ENCODE results near the gene SLC9A3.

Gene SLC9A3

DNA sequence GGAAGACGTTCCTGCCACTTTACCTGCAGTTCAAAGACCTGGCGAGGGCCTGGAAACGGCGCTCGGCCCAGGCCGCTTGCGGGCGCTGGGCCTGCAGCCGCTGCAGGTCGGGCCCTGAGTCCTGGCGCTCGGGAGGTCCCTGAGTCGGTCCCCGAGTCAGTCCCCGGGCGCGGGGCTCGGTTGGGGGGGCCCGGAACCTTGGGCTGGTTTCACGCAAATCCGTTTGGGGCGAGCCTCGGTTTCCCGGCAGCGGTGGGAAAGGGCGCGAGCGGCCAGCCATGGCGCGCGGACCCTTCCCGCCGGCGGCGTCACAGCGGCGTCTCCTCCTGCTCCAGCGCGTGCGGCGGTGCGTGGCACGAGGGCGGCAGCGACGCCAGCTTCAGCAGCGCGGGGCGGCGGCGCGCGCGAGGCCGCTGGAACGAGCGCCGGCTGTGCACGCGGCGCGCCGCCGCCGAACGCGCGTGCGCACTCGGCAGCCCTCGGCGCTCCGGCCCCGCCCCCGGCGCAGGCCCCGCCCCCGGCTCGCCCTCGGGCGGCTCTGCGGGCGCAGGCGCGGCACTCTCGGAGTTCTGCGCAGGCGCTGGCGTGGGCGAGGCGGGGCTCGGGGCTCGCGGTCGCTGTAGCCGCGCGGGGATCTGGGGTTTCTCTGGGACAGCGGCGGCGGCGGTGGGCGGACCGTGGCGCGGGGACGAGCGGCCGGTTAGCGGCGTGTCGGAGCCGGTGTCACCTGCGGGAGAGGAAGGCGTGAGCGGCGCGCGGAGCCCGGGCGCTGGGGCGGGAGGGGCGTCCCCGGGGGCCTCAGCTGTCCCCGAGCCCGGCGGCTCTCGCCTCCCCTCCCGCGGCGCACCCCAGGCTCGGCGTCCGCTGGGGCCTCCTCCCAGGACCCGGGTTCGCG, 51.3 kb downstream of the SLC9A3 start:
- TF ChIP-seq GATA3 (IDR thresholded peaks at IDR 0.05; ENCODE audit: low read depth, low read length) = no peak
- no peak for TF ChIP-seq GATA2 (IDR thresholded peaks at IDR 0.05; ENCODE audit: low read depth, low read length)

DNA sequence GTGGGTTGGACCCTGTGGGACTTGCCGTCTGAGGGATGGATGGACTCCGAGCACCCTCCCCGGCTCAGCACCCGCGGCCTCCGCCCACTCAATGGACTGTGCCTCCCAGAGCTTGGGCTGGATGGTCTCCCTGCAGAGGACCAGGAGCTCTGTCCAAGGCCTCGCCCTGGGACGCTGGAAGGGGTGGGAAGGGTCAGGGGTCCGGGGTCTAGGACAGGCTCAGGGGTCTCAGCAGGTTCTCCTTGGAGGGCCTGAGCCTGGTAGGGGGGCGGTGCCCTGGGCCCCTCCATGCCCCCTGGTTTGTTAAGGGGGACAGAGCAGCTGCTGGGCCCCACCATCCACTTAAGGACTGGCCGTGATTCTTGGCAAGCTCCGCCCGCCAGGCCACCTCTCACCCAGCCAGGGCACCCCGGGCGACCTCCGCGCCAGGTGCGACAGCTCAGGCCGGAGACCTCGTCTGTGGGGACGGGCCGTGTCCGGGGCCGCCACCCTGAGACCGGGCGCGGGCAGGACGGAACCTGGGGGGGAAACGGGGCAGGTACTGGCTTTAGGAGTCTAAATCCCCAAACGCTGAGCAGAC, 52.1 kb downstream of the SLC9A3 start:
- TF ChIP-seq GATA2 (IDR thresholded peaks at IDR 0.05; ENCODE audit: low read depth, low read length) (no peak), GATA3 (IDR thresholded peaks at IDR 0.05; ENCODE audit: low read depth, low read length) (no peak)

DNA sequence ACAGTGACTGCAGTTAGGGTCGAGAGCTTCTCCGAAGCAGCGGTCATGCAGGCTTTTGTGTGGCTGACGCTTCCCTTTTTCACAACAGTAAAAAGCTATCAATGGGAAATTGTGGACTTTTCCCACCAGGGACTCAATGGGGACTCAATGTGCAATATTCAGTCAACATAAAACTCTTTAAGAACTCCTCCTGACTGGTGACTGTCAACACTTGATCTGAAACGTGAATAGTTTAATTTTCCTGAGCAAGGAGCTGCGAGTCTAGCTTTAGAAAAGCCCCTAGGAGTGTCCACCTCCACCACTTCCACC, 52.5 kb downstream of the SLC9A3 start:
- TF ChIP-seq GATA3 (IDR thresholded peaks at IDR 0.05; ENCODE audit: low read depth, low read length) = no peak
- no peak for TF ChIP-seq GATA2 (IDR thresholded peaks at IDR 0.05; ENCODE audit: low read depth, low read length)

DNA sequence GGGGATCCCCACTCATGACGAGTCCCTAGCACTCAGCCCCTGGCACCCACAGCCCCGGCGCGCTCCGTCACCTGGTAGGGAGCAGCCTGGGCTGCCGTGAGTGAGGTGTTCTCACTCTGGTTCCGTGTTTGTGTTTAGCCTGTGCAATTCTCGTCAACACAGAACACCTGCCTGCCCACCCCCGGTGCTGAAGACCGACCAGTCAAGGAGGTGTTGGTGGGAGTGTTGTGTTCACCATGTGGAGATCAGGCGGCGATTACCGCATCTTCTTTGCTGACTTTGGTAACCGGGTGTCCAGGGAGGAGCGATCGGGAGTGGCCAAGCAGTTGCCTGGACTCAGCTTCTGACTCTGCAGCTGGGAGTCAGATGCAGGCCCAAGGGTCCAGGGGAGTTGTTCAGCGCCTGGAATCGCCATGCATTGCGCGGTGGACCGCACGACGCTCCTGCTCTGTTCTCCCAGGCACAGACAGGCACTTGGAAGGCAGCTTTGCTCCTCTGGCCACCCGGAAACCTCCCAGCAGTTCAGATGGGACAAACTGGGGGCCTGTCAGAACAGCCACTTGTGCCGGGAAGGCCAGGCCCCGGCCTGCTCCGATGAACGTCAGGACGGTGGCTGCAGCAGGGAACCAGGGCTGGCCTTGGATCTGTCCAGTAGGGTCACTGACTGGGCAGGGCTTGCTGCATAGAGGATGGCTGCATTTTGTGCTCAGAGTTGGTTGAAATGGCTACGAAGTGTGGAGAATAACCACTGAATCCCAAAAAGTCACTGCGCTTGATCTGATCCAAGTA, 53.1 kb downstream of the SLC9A3 start:
- TF ChIP-seq GATA2 (IDR thresholded peaks at IDR 0.05; ENCODE audit: low read depth, low read length) = no peak
- TF ChIP-seq GATA3 (IDR thresholded peaks at IDR 0.05; ENCODE audit: low read depth, low read length) = no peak

DNA sequence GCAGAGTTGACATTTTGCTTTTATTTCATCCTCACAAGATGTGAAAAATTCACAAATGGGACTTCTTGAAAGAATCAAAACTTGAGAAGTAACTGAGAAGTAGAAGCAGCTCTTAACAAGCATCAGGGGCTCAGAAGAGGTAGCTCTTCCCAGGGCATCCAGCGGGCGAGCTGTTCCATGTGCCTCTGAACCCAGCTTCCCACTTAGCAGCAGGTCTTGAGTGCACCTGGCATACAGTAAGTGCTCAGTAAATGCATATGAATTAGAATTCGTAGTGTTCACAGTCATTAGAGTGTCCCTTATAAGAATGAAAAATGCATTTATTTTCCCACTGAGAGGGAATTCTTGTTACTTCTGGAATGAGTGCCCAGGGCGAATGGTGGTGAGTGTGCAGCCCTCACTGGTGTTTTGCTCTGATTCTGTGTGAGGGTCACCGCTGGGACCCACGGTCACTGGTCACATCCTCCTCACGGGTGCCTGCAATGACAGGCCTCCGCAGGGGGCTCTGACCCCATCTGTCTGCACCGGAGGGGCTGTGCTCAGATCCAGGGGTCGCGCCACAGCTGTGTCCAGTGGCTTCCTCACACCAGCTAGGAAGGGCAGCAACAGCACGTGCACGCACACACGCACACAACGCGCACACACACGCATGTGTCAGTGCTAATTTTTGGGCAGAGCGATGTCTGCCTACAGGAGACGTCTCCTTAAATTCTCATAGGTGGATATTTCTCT, 54.3 kb downstream of the SLC9A3 start:
- no peak for TF ChIP-seq GATA2 (IDR thresholded peaks at IDR 0.05; ENCODE audit: low read depth, low read length)
- no peak for TF ChIP-seq GATA3 (IDR thresholded peaks at IDR 0.05; ENCODE audit: low read depth, low read length)

DNA sequence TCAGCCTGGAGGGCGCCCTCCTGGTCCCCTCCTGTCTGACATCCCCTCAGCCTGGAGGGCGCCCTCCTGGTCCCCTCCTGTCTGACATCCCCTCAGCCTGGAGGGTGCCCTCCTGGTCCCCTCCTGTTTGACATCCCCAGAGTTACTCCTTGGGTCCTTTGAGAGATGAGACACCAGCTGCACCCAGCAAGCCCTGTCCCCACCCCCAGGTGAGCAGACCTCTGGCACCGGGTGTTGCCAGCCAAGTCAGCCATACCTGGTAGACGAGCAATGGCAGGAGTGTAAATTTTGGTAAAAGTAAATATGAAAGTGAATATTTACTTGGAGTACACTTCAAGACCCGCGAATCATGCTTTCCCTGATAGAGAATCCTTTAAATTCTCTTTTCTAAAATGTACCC, 55.8 kb downstream of the SLC9A3 start:
- no peak for TF ChIP-seq GATA3 (IDR thresholded peaks at IDR 0.05; ENCODE audit: low read depth, low read length)
- TF ChIP-seq GATA2 (IDR thresholded peaks at IDR 0.05; ENCODE audit: low read depth, low read length) = no peak

DNA sequence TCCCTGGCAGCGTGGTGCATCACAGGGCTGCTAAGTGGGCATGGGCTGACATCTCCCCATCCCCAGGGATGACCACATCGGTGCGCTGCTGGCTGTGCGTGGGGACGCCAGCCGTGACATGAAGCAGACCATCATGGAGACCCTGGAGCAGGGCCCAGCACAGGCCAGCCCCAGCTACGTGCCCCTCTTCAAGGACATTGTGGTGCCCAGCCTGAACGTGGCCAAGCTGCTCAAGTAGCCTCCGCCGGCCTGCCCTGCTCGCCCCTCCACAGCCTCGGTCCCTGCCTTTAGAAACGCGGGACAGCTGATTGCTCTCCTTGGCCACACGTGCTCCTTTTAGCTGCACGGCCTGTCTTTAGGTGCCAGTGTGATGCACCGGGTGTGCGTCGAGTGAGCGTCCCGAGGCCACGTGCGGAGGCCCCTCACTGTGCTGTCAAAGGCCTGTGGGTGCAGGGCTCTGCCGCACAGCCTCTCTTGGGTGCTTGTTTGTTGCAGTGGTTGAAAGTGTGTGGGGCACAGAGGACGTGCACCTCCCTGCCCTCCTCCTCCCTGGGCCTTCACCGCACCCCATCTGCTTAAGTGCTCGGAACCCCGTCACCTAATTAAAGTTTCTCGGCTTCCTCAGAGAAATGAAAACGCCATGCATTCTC, 57.5 kb downstream of the SLC9A3 start:
- no peak for TF ChIP-seq GATA2 (IDR thresholded peaks at IDR 0.05; ENCODE audit: low read depth, low read length)
- no peak for TF ChIP-seq GATA3 (IDR thresholded peaks at IDR 0.05; ENCODE audit: low read depth, low read length)

DNA sequence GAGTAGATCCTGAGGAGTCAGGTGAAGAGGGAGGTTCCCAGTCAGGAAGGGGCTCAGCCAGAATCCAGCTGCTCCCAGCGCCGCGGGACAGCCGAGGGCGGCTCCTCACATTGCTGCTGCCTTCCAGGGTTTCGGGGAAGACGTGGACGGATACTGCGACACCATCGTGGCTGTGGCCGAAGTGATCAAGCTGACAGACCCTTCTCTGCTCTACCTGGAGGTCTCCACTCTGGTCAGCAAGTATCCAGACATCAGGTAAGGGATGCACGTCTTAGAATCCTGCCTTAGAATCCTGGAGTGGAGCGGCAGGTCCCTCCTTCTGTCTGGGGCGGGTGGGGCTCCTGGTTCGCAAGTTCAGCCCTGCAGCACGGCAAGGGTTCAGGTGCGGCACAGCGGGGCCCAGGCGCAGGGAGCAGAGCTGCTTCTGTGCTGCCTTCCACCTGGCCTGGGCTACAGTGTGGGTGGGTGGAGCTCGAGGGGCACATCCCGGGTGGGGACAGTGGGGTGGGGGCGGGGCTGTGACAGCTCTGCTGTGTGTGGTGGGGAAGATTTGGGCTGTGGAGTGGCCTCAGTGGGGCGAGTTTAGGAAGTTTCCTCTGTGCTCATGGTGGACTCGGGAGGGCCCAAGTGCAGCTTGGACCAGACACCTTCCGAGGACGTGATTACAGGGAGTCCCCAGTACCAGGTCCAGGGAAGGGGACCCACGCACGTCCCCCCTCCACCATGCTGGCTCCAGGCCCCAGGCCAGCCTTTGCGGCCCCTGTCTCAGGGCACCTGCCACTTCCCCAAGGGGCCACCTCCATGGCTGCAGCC, 58.5 kb downstream of the SLC9A3 start:
- TF ChIP-seq GATA2 (IDR thresholded peaks at IDR 0.05; ENCODE audit: low read depth, low read length) = no peak
- TF ChIP-seq GATA3 (IDR thresholded peaks at IDR 0.05; ENCODE audit: low read depth, low read length) = no peak

DNA sequence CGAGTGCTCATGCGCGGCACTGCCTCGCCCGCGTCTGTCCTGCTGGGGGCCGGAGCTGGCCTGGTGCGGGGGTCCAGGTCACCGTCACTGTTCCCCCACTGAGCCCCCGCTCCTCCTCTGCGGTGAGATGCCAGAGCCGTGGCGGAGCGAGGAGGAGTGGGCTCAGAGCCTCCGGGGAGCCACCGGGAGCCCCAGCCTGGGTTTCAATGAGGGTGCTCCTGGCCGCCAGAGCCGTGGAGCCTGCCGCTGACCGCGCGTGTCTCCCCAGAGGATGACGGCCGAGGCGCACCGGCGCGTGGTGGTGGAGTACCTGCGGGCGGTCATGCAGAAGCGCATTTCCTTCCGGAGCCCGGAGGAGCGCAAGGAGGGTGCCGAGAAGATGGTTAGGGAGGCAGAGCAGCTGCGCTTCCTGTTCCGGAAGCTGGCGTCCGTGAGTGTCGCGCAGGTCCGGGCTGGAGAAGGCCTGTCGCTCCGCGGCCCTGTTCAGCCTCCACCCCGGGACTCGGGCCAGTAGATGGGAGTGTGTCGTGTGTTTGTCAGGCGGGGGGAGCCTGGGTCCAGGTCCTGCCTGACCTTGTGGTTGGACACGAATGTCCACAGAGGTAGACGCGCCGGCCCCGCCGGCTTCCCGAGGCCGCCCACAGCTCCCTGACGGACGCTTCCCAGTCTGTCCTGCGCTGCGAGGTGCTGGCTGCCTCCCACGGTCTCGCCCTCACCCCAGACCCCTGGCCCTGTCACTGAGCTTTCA, 59.2 kb downstream of the SLC9A3 start:
- no peak for TF ChIP-seq GATA2 (IDR thresholded peaks at IDR 0.05; ENCODE audit: low read depth, low read length)
- no peak for TF ChIP-seq GATA3 (IDR thresholded peaks at IDR 0.05; ENCODE audit: low read depth, low read length)

DNA sequence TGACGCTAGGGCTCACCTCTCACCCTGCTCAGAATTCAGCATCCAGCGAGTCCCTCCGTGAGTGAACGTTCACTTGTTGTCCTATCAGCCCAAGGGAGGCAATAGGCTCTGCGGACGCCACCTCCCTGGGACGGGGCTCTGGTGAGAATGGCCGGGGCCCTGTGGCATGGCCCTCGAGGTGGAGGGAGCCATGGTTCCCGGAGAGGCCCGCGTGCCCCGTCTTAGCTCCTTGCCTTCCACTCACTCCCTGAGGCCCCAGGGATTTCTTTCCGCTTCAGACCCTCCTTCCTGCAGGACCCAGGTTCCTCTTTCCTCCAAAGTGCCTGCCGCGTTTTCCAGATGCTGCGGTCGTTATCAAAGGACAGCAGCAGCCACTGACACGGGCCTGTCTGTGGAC, 59.8 kb downstream of the SLC9A3 start:
- no peak for TF ChIP-seq GATA3 (IDR thresholded peaks at IDR 0.05; ENCODE audit: low read depth, low read length)
- no peak for TF ChIP-seq GATA2 (IDR thresholded peaks at IDR 0.05; ENCODE audit: low read depth, low read length)

DNA sequence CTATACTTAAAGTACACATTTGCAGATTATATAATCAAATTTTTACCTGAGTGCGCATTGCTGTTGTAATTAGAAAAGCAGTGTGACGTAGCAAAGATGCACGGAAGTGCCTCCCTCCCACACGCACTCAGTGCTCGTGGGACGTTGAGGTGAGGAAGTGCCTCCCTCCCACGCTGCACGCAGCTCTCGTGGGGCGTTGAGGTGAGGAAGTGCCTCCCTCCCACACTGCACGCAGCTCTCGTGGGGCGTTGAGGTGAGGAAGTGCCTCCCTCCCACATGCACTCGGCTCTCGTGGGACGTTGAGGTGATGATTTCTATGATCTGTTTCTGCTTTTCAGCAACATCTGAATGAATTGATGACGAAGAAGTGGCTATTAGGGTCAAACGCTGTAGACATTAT, 60.3 kb downstream of the SLC9A3 start:
- TF ChIP-seq GATA3 (IDR thresholded peaks at IDR 0.05; ENCODE audit: low read depth, low read length) (no peak), GATA2 (IDR thresholded peaks at IDR 0.05; ENCODE audit: low read depth, low read length) (no peak)

DNA sequence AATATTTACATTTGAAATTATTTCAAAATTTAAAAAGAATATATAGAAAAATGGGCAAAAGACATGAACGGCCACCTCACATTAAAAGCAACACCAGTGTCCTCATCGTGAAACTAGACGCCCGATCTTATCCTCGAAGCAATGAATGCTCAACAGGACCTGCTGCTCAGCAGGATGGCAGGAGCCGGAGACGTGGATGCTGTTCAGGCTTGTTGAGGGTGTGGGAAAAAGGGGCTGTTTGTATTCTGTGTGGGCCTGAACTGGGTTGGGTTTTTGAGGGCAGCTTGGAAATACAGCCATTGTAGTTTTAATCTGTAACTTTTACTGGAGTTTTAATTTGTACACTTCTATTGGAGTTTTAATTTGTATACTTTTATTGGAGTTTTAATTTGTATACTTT, 60.9 kb downstream of the SLC9A3 start:
- no peak for TF ChIP-seq GATA3 (IDR thresholded peaks at IDR 0.05; ENCODE audit: low read depth, low read length)
- no peak for TF ChIP-seq GATA2 (IDR thresholded peaks at IDR 0.05; ENCODE audit: low read depth, low read length)

All from SH-SY5Y (cell line).